ENCODE measurements around the gene WDR12. TPM values are rescaled to one million over a fixed set of nuclear protein-coding genes. Genes with fewer than 3 reads are reported as not detected.

The WDR12 gene
- polyA plus RNA-seq, 2 of the 4 experiments (the other 2 are of a cell fraction) = 53.6 to 120 TPM

- TF ChIP-seq KDM5A (IDR thresholded peaks at IDR 0.05) = peak; percentile 51; the same call in 1 of the 2 replicates
- no peak for TF ChIP-seq CTCF (IDR thresholded peaks at IDR 0.05)
- TF ChIP-seq FOXS1 (CRISPR knock-in tag; IDR thresholded peaks at IDR 0.05) = no peak
- TF ChIP-seq JUN (IDR thresholded peaks at IDR 0.05) = peak in 1 of 2 experiments; percentile 49; a peak in 1 of 5 replicates
- TF ChIP-seq BHLHE40 (IDR thresholded peaks at IDR 0.05; ENCODE audit: low read depth, low read length) = no peak
- TF ChIP-seq BCL3 (IDR thresholded peaks at IDR 0.05) = no peak
- TF ChIP-seq MAZ (IDR thresholded peaks at IDR 0.05; ENCODE audit: borderline replicate concordance, low read depth, low read length) = no peak
- TF ChIP-seq RFX5 (IDR thresholded peaks at IDR 0.05) = no peak
- no peak for TF ChIP-seq ZNF302 (CRISPR knock-in tag; IDR thresholded peaks at IDR 0.05)
- TF ChIP-seq JUNB (IDR thresholded peaks at IDR 0.05) = no peak
- TF ChIP-seq MAFK (IDR thresholded peaks at IDR 0.05; ENCODE audit: partially characterized antibody) = no peak
- TF ChIP-seq REST (IDR thresholded peaks at IDR 0.05) = no peak
- TF ChIP-seq SMC3 (IDR thresholded peaks at IDR 0.05) = 0 out of 3 replicates have a peak, but pooled peaks have one; percentile 12
- no peak for TF ChIP-seq FOSL2 (IDR thresholded peaks at IDR 0.05)
- TF ChIP-seq FOSL2 (CRISPR knock-in tag; IDR thresholded peaks at IDR 0.05) = no peak
These were observed 40.0 kb downstream of the WDR12 start, which contains the start of gene ICA1L (continued) for GRCh38 chr2:202871300-202872141.

GRCh38 chr2:202870431-202871299, 40.8 kb downstream of the WDR12 start:
- ATAC-seq = peak; percentile 88 to 89
- H3K4me1 ChIP-seq = peaks cover 6% of the 10 kb centered on the region; the same call in 2 of the 3 replicates
- ChIA-PET CTCF (interaction anchor here (0.5 to 2.2 kb wide), 17 partner anchors 9 to 297 kb away, joined by 3 to 18 read pairs (median 4); partner anchors contain the start of genes FAM117B and WDR12), POLR2A (interaction anchor here (0.8 to 1.8 kb wide), 3 partner anchors 29 to 282 kb away, joined by 3 to 16 read pairs (median 3); partner anchors contain the start of gene FAM117B)
- WGBS (ENCODE audit: missing lambda C conversion rate) = under 1% methylated on average over 34 of the region's 37 CpGs
- H3K27ac ChIP-seq = peak overlapping the region; percentile 77 to 94
- peak overlapping the region; percentile 70 for H3K4me2 ChIP-seq
- H3K9me3 ChIP-seq = no peaks in the 10 kb centered on the region
- no peak for FAIRE-seq
- peak overlapping the region; percentile 72 for H3K4me3 ChIP-seq
- DNase-seq (ENCODE audit: low read depth in 1 of 2, low spot score in 1 of 2) = peak; percentile 57 to 83
- TF ChIP-seq, protein P1, sequence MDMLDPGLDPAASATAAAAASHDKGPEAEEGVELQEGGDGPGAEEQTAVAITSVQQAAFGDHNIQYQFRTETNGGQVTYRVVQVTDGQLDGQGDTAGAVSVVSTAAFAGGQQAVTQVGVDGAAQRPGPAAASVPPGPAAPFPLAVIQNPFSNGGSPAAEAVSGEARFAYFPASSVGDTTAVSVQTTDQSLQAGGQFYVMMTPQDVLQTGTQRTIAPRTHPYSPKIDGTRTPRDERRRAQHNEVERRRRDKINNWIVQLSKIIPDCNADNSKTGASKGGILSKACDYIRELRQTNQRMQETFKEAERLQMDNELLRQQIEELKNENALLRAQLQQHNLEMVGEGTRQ (IDR thresholded peaks at IDR 0.05) = peak; percentile 71
- TF ChIP-seq CTCF (IDR thresholded peaks at IDR 0.05) (peak; percentile 56), EHF (CRISPR knock-in tag; IDR thresholded peaks at IDR 0.05) (no peak), MAFK (IDR thresholded peaks at IDR 0.05; ENCODE audit: partially characterized antibody) (no peak), POLR2A (IDR thresholded peaks at IDR 0.05; ENCODE audit: low read length) (peak; percentile 14; the same call in 1 of the 2 replicates), RARB (CRISPR knock-in tag; IDR thresholded peaks at IDR 0.05) (no peak), SREBF2 (IDR thresholded peaks at IDR 0.05) (no peak), ELK1 (IDR thresholded peaks at IDR 0.05; ENCODE audit: low read depth, low read length) (no peak), RAD21 (conservative IDR thresholded peaks at IDR 0.05 in 1 of 2, IDR thresholded peaks at IDR 0.05 in 1 of 2) (peak; percentile 55 to 58; a peak in 4 of 5 replicates), SMC3 (IDR thresholded peaks at IDR 0.05) (peak; percentile 62)
- TF ChIP-seq, protein P2, sequence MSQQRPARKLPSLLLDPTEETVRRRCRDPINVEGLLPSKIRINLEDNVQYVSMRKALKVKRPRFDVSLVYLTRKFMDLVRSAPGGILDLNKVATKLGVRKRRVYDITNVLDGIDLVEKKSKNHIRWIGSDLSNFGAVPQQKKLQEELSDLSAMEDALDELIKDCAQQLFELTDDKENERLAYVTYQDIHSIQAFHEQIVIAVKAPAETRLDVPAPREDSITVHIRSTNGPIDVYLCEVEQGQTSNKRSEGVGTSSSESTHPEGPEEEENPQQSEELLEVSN (IDR thresholded peaks at IDR 0.05; ENCODE audit: borderline replicate concordance, low read depth) = no peak

All from A549 (cell line).